Testis (tissue), 2 donors: ENCODE data around the gene PCDHGC5.

Experiments
- POLR2A ChIP-seq: fragments of 450-650 bp; IDR thresholded peaks from one replicate; pipeline ENCODE4 v1.6.1; 2017; ENCODE audit warnings: antibody characterized with exemption, mild to moderate bottlenecking, moderate library complexity
- TF ChIP-seq, protein P1 (sequence below), 3 experiments: fragments of 450-650 bp in 2 of 3; fragments of 200-600 bp in 1 of 3; sonication (generic) in 1 of 3; IDR thresholded peaks; one replicate each; pipeline ENCODE4 v1.5.1; 2016 to 2019; ENCODE audit warnings: antibody characterized with exemption in 3 of 3, mild to moderate bottlenecking in 2 of 3, moderate library complexity in 1 of 3

GRCh38 chr5:141478321-141478945, 10.4 kb upstream of the PCDHGC5 start:
- TF ChIP-seq, protein P1, sequence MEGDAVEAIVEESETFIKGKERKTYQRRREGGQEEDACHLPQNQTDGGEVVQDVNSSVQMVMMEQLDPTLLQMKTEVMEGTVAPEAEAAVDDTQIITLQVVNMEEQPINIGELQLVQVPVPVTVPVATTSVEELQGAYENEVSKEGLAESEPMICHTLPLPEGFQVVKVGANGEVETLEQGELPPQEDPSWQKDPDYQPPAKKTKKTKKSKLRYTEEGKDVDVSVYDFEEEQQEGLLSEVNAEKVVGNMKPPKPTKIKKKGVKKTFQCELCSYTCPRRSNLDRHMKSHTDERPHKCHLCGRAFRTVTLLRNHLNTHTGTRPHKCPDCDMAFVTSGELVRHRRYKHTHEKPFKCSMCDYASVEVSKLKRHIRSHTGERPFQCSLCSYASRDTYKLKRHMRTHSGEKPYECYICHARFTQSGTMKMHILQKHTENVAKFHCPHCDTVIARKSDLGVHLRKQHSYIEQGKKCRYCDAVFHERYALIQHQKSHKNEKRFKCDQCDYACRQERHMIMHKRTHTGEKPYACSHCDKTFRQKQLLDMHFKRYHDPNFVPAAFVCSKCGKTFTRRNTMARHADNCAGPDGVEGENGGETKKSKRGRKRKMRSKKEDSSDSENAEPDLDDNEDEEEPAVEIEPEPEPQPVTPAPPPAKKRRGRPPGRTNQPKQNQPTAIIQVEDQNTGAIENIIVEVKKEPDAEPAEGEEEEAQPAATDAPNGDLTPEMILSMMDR (IDR thresholded peaks at IDR 0.05), result no peak
- TF ChIP-seq POLR2A, result no peak
